ENCODE data around the gene SLC7A10. TPM values are rescaled to one million over a fixed set of nuclear protein-coding genes. Genes with fewer than 3 reads are reported as not detected.
"Not testable (repeated sequence)": the region's sequence is repeated elsewhere in the genome, so short reads cannot be mapped to it uniquely, and the experiment has no call there.

The SLC7A10 gene
- total and polyA plus RNA-seq, 4 donors = 0.63 TPM; not detected in 3

DNA sequence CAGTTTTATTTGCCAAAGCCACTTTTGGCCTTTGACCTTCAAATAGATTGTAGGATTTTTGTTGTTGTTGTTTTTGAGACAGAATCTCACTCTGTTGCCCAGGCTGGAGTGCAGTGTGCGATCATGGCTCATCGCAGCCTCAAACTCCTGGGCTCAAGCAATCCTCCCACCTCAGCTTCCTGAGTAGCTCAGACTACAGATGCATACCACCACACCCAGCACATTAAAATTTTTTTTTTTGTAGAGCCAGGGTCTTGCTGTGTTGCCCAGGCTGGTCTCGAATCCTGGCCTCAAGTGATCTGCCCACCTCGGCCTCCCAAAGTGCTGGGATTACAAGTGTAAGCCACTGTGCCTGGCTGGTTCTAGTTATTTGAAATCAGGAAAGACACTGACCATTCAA is 34.6 kb downstream of the SLC7A10 start:
- intact Hi-C loops (cut with DNase I); H3K36me3 ChIP-seq (ENCODE audit: control insufficient read depth in 1 of 2, insufficient read depth in 2 of 2, low read length in 1 of 2); H3K27ac ChIP-seq (ENCODE audit: low read depth in 1 of 2, low read length in 2 of 2); H3K4me3 ChIP-seq (ENCODE audit: low read length in 2 of 2); ATAC-seq (ENCODE audit: low FRiP score); H3K9me3 ChIP-seq (ENCODE audit: control insufficient read depth, low read length); H3K4me1 ChIP-seq (ENCODE audit: control insufficient read depth in 1 of 2, insufficient read depth in 2 of 2, low read length in 2 of 2); H3K27me3 ChIP-seq (ENCODE audit: control insufficient read depth in 1 of 2, insufficient read depth in 2 of 2, low read length in 1 of 2): not testable (repeated sequence)
- whole genome bisulfite sequencing, 2 donors = 93% methylated on average over 4 of the region's 4 CpGs
- DNase-seq = peak; percentile 1 to 13

DNA sequence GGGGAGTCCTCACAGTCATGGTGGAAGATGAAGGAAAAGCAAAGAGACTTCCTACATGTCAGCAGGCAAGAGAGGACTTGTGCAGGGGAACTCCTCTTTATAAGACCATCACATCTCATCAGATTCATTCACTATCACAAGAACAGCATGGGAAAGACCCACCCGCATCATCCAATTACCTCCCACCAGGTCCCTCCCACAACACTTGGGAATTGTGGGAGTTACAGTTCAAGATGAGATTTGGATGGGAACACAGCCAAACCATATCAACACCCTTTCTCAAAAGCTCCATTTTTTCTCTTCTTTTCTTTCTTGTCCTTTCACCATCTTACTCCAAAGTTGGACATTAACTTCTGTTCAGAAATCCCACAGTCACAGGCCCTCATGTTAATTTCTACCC is 36.2 kb downstream of the SLC7A10 start:
- H3K9me3 ChIP-seq (ENCODE audit: control insufficient read depth, low read length) = no peaks in the 10 kb centered on the region
- intact Hi-C loops (cut with DNase I) = no loop called here
- WGBS, 2 donors = 0% methylated on average over 1 of the region's 1 CpG
- no peak overlapping the region for H3K4me3 ChIP-seq (ENCODE audit: low read length in 2 of 2)
- H3K27me3 ChIP-seq (ENCODE audit: control insufficient read depth in 1 of 2, insufficient read depth in 2 of 2, low read length in 1 of 2) = no peaks in the 10 kb centered on the region
- H3K36me3 ChIP-seq (ENCODE audit: control insufficient read depth in 1 of 2, insufficient read depth in 2 of 2, low read length in 1 of 2) = no peaks in the 10 kb centered on the region
- no peak overlapping the region for H3K27ac ChIP-seq (ENCODE audit: low read depth in 1 of 2, low read length in 2 of 2)
- no peaks in the 10 kb centered on the region for H3K4me1 ChIP-seq (ENCODE audit: control insufficient read depth in 1 of 2, insufficient read depth in 2 of 2, low read length in 2 of 2)
- no peak for DNase-seq
- no peak for ATAC-seq (ENCODE audit: low FRiP score)

- no peak overlapping the region for H3K4me3 ChIP-seq (ENCODE audit: low read length in 2 of 2)
- no peaks in the 10 kb centered on the region for H3K36me3 ChIP-seq (ENCODE audit: control insufficient read depth in 1 of 2, insufficient read depth in 2 of 2, low read length in 1 of 2)
- peaks cover 0 to 2% of the 10 kb centered on the region in 2 donors for H3K4me1 ChIP-seq (ENCODE audit: control insufficient read depth in 1 of 2, insufficient read depth in 2 of 2, low read length in 2 of 2)
- H3K9me3 ChIP-seq (ENCODE audit: control insufficient read depth, low read length) = no peaks in the 10 kb centered on the region
- WGBS, 2 donors = 75 to 80% methylated on average over 8 of the region's 8 CpGs
- no peaks in the 10 kb centered on the region for H3K27me3 ChIP-seq (ENCODE audit: control insufficient read depth in 1 of 2, insufficient read depth in 2 of 2, low read length in 1 of 2)
- no peak overlapping the region for H3K27ac ChIP-seq (ENCODE audit: low read depth in 1 of 2, low read length in 2 of 2)
- peak; percentile 40 to 69 for DNase-seq
- no peak for ATAC-seq (ENCODE audit: low FRiP score)
- intact Hi-C loops (cut with DNase I) = no loop called here
Measured at GRCh38 chr19:33187183-33187540, 38.5 kb downstream of the SLC7A10 start.

- 69 to 75% methylated on average over 11 of the region's 11 CpGs for WGBS, 2 donors
- H3K9me3 ChIP-seq (ENCODE audit: control insufficient read depth, low read length) = no peaks in the 10 kb centered on the region
- peaks cover 0 to 2% of the 10 kb centered on the region in 2 donors for H3K4me1 ChIP-seq (ENCODE audit: control insufficient read depth in 1 of 2, insufficient read depth in 2 of 2, low read length in 2 of 2)
- no peaks in the 10 kb centered on the region for H3K36me3 ChIP-seq (ENCODE audit: control insufficient read depth in 1 of 2, insufficient read depth in 2 of 2, low read length in 1 of 2)
- H3K4me3 ChIP-seq (ENCODE audit: low read length in 2 of 2) = no peak overlapping the region
- no peaks in the 10 kb centered on the region for H3K27me3 ChIP-seq (ENCODE audit: control insufficient read depth in 1 of 2, insufficient read depth in 2 of 2, low read length in 1 of 2)
- no peak for ATAC-seq (ENCODE audit: low FRiP score)
- no peak overlapping the region for H3K27ac ChIP-seq (ENCODE audit: low read depth in 1 of 2, low read length in 2 of 2)
- intact Hi-C loops (cut with DNase I) = no loop called here
- peak; percentile 16 to 20 for DNase-seq
Measured at GRCh38 chr19:33186431-33187182, 39.0 kb downstream of the SLC7A10 start.

DNA sequence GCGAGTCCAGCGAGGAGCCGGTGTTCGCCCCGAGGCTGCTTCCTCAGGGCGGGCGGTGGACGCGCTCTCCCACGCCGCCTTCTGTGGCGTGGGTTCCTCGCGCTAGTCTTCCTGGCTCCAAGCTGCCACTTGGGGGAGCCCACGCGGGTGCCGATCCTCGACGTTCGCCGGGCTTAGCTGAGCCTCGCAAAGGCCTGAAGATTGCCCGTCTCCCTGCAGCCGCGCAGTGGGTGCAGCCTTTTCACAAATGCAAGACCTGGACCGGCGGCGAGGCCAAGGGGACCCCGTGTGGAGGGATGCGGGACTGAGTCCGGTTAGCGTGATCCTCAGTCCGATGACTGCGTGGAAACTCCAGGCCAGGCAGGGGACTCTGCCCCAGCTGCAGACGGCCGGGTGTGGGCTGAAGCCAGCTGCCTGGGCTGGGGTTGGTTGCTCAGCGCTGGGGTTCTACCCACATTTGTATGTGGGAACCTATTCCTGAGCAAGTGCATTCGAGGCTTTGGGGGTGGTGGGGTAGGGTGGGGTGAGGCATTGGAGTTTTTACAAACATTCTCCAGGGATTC is 48.2 kb downstream of the SLC7A10 start:
- no peak for ATAC-seq (ENCODE audit: low FRiP score)
- 0% methylated on average over 35 to 38 of the region's 38 CpGs for WGBS, 2 donors
- H3K27ac ChIP-seq (ENCODE audit: low read depth in 1 of 2, low read length in 2 of 2) = peak overlapping the region in 1 of 2 donors; percentile 33
- H3K27me3 ChIP-seq (ENCODE audit: control insufficient read depth in 1 of 2, insufficient read depth in 2 of 2, low read length in 1 of 2) = no peaks in the 10 kb centered on the region
- H3K36me3 ChIP-seq (ENCODE audit: control insufficient read depth in 1 of 2, insufficient read depth in 2 of 2, low read length in 1 of 2) = no peaks in the 10 kb centered on the region
- H3K4me1 ChIP-seq (ENCODE audit: control insufficient read depth in 1 of 2, insufficient read depth in 2 of 2, low read length in 2 of 2) = no peaks in the 10 kb centered on the region
- no peaks in the 10 kb centered on the region for H3K9me3 ChIP-seq (ENCODE audit: control insufficient read depth, low read length)
- peak overlapping the region; percentile 24 to 55 for H3K4me3 ChIP-seq (ENCODE audit: low read length in 2 of 2)
- intact Hi-C loops (cut with DNase I) = loop anchor here in 1 of 2 donors (5.0 to 10.0 kb wide), 2 partner anchors 195 to 203 kb away; partner anchors contain the start of genes CEBPG, CEP89 and FAAP24
- no peak for DNase-seq

DNA sequence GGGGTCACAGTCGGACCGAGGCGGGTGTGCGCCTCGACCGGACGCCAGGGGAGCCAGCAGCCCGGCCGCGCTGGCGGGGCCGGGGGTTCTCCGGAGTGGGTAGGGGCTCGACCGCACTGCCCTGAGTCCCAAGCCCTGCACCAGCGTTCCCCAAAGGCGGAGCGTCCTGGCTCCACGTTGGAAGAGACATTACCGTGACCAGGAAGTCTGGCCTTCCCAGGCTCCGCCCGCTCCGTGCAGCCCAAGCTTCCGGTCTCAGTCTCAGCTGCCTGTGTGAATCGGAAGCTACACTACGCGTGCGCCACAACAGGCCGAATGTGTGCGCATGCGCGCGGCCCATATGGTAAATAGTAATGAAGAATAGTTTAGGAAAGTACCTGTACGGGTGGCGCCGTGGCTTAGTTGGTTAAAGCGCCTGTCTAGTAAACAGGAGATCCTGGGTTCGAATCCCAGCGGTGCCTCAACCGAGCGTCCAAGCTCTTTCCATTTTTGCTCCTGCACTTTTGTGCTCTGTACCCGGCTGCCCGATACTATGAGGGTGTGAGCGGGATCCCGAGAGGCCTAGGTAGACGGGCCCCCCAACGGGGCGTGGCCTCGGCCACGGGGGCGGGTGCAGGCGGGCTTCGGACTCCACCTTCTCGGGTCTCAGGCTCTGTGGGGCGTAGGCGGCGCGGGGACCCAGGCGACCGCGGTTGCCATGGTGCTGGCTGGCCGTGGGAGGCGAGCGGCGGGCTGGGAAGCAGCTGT is 48.8 kb downstream of the SLC7A10 start:
- no peaks in the 10 kb centered on the region for H3K4me1 ChIP-seq (ENCODE audit: control insufficient read depth in 1 of 2, insufficient read depth in 2 of 2, low read length in 2 of 2)
- no peaks in the 10 kb centered on the region for H3K9me3 ChIP-seq (ENCODE audit: control insufficient read depth, low read length)
- H3K36me3 ChIP-seq (ENCODE audit: control insufficient read depth in 1 of 2, insufficient read depth in 2 of 2, low read length in 1 of 2) = no peaks in the 10 kb centered on the region
- peak; percentile 97 to 98 for DNase-seq
- ATAC-seq (ENCODE audit: low FRiP score) = peak; percentile 97
- 0% methylated on average over 63 to 65 of the region's 65 CpGs for WGBS, 2 donors
- intact Hi-C loops (cut with DNase I) = loop anchor here in 1 of 2 donors (5.0 to 10.0 kb wide), 2 partner anchors 195 to 202 kb away; partner anchors contain the start of genes CEBPG, CEP89 and FAAP24
- no peaks in the 10 kb centered on the region for H3K27me3 ChIP-seq (ENCODE audit: control insufficient read depth in 1 of 2, insufficient read depth in 2 of 2, low read length in 1 of 2)
- peak overlapping the region; percentile 67 to 86 for H3K27ac ChIP-seq (ENCODE audit: low read depth in 1 of 2, low read length in 2 of 2)
- H3K4me3 ChIP-seq (ENCODE audit: low read length in 2 of 2) = peak overlapping the region; percentile 59 to 79

- 4 to 6% methylated on average over 25 of the region's 25 CpGs for WGBS, 2 donors
- H3K27ac ChIP-seq (ENCODE audit: low read depth in 1 of 2, low read length in 2 of 2) = peak overlapping the region; percentile 67 to 86
Measured at GRCh38 chr19:33175886-33176669, 49.6 kb downstream of the SLC7A10 start.

DNA sequence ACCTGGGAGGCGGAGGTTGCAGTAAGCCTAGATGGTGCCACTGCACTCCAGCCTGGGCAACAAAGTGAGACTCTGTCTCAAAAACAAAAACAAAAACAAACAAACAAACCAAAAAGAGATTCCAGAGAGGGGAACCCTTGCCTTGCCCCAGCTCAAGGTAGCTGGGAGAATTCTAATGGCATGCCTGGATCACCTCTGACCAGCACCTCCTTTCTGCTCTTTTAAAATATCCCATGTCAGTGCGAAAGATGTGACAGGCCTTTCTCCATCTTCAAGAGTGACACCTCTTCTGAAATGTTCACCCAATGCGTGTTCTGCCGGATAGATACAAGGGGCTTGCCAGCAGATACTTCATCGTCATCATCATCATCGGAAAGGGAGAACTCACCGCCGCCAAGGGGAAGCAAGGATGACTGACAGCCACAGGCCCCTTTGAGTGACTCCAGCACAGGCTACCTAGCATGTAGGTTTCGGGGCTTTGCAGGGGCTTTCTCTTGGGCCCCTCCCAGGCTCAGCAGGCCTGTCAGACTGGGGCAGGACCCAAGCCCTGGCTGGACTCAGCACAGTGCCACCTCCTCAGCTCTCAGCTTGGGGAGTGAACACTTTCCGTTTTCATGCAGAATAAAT is 50.4 kb downstream of the SLC7A10 start:
- ATAC-seq (ENCODE audit: low FRiP score) (no peak), DNase-seq (peak; percentile 27 to 35)
- Histone ChIP-seq H3K4me3 (ENCODE audit: low read length in 2 of 2) (no peak overlapping the region), H3K36me3 (ENCODE audit: control insufficient read depth in 1 of 2, insufficient read depth in 2 of 2, low read length in 1 of 2) (no peaks in the 10 kb centered on the region), H3K27me3 (ENCODE audit: control insufficient read depth in 1 of 2, insufficient read depth in 2 of 2, low read length in 1 of 2) (no peaks in the 10 kb centered on the region), H3K4me1 (ENCODE audit: control insufficient read depth in 1 of 2, insufficient read depth in 2 of 2, low read length in 2 of 2) (no peaks in the 10 kb centered on the region), H3K9me3 (ENCODE audit: control insufficient read depth, low read length) (no peaks in the 10 kb centered on the region), H3K27ac (ENCODE audit: low read depth in 1 of 2, low read length in 2 of 2) (no peak overlapping the region)
- 85 to 88% methylated on average over 10 of the region's 10 CpGs for WGBS, 2 donors
- intact Hi-C loops (cut with DNase I) = loop anchor here in 1 of 2 donors (5.0 to 10.0 kb wide), 2 partner anchors 197 to 200 kb away; partner anchors contain the start of genes CEBPG, CEP89 and FAAP24

More at GRCh38 chr19:33175886-33176669, 49.6 kb downstream of the SLC7A10 start:
- H3K9me3 ChIP-seq (ENCODE audit: control insufficient read depth, low read length) = no peaks in the 10 kb centered on the region
- H3K27me3 ChIP-seq (ENCODE audit: control insufficient read depth in 1 of 2, insufficient read depth in 2 of 2, low read length in 1 of 2) = no peaks in the 10 kb centered on the region
- ATAC-seq (ENCODE audit: low FRiP score) = no peak
- peak overlapping the region; percentile 59 to 79 for H3K4me3 ChIP-seq (ENCODE audit: low read length in 2 of 2)
- no peaks in the 10 kb centered on the region for H3K4me1 ChIP-seq (ENCODE audit: control insufficient read depth in 1 of 2, insufficient read depth in 2 of 2, low read length in 2 of 2)
- no peaks in the 10 kb centered on the region for H3K36me3 ChIP-seq (ENCODE audit: control insufficient read depth in 1 of 2, insufficient read depth in 2 of 2, low read length in 1 of 2)
- peak; percentile 48 to 68 for DNase-seq
- intact Hi-C loops (cut with DNase I) = loop anchor here in 1 of 2 donors (5.0 to 10.0 kb wide), 2 partner anchors 196 to 201 kb away; partner anchors contain the start of genes CEBPG, CEP89 and FAAP24
